HG02973 (cell line): Measurements from ENCODE around the gene CDH13.

ENCODE experiments used
- ATAC-seq: cut with Tn5 transposase; IDR thresholded peaks from one replicate; pipeline ENCODE4 v1.9.1; 2021; ENCODE audit warnings: moderate library complexity; ENCODE audit not compliant: unreplicated experiment

The CDH13 gene

GRCh38 chr16:83804366-83804765 lies 1177.6 kb downstream of the CDH13 start:
- ATAC-seq: no peak

- no peak for ATAC-seq
These were observed 1179.3 kb downstream of the CDH13 start for GRCh38 chr16:83806036-83806435.

GRCh38 chr16:83806731-83807130 lies 1180.0 kb downstream of the CDH13 start:
- ATAC-seq: no peak

GRCh38 chr16:83807327-83807709 lies 1180.5 kb downstream of the CDH13 start:
- no peak for ATAC-seq

GRCh38 chr16:83807710-83808572 lies 1181.2 kb downstream of the CDH13 start, which contains the start of gene HSBP1:
Gene HSBP1 (plus strand): TSS chr16:83807978. CDS start chr16:83808077, 99 bp downstream.
- ATAC-seq: peak; percentile 95

GRCh38 chr16:83808573-83809014 lies 1181.8 kb downstream of the CDH13 start:
- no peak for ATAC-seq

GRCh38 chr16:83809092-83809491 lies 1182.3 kb downstream of the CDH13 start:
- no peak for ATAC-seq

GRCh38 chr16:83810901-83811300 lies 1184.1 kb downstream of the CDH13 start:
- no peak for ATAC-seq

- ATAC-seq: no peak
These were observed 1187.3 kb downstream of the CDH13 start for GRCh38 chr16:83813823-83814658.

- no peak for ATAC-seq
These were observed 1187.9 kb downstream of the CDH13 start for GRCh38 chr16:83814659-83814985.

- no peak for ATAC-seq
These were observed 1190.3 kb downstream of the CDH13 start for GRCh38 chr16:83817022-83817421.

GRCh38 chr16:83818276-83818675 lies 1191.5 kb downstream of the CDH13 start:
- ATAC-seq: no peak

- no peak for ATAC-seq
These were observed 1192.6 kb downstream of the CDH13 start for GRCh38 chr16:83819361-83819760.

- ATAC-seq: peak; percentile 84
These were observed 1199.6 kb downstream of the CDH13 start for GRCh38 chr16:83826146-83826913.

- ATAC-seq: no peak
These were observed 1203.5 kb downstream of the CDH13 start for GRCh38 chr16:83830091-83830768.

- no peak for ATAC-seq
These were observed 1204.1 kb downstream of the CDH13 start for GRCh38 chr16:83830769-83831455.

- ATAC-seq: no peak
These were observed 1204.8 kb downstream of the CDH13 start for GRCh38 chr16:83831456-83831987.

GRCh38 chr16:83833921-83834320 lies 1207.2 kb downstream of the CDH13 start:
- no peak for ATAC-seq
